SH-SY5Y (cell line): ENCODE measurements around the gene SMPX.

ENCODE experiments used
- GATA2 ChIP-seq: IDR thresholded peaks from 2 replicates; pipeline ENCODE4 v1.6.1; 2011; ENCODE audit warnings: mild to moderate bottlenecking, low read depth, low read length
- GATA3 ChIP-seq: IDR thresholded peaks from 2 replicates; pipeline ENCODE4 v1.6.1; 2011; ENCODE audit warnings: low read depth, mild to moderate bottlenecking, low read length, moderate library complexity

DNA sequence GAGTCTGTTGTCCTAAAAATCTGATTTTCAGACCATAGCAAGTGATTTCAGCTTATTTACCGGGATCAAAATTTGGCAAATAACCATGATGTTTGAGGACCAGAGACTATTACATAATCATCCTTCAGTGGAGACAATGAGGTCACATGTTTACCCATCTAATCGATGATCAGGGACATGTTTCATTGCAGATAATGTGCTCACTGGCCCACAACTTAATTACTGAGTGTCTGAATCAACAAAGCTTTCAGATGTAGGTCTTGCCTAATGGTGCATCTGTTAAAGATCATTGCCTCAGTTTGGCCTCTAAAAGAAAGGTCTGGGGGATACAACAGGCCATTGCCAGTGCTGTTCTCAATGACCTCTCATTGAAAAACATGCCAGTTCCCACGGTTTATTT lies 56.9 kb downstream of the SMPX start:
- TF ChIP-seq GATA2, result peak; percentile 70
- TF ChIP-seq GATA3, result peak; percentile 65; the same call in 1 of the 2 replicates
